ENCODE results near the gene OTOGL.

OTOGL gene

DNA sequence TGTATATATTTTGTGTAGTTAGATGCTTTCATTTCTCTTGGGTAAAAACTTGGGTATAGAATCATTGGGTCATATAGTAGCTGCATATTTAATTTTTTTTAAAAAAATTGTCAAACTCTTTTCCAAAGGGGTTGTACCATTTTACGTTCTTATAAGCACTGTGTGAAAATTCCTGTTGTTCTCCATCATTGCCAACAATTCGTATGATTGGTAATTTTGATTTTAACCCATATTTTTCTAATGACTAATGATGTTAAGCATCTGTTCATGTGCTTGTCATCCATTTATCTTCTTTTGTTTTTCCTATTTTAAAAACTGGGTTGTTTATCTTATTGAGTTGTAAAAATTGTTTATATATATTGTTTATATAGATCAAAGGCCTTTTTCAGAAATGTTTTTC, 77.4 kb downstream of the OTOGL start:
- Histone ChIP-seq H3K4me1 (ENCODE audit: control insufficient read depth in 1 of 2, insufficient read depth in 1 of 2, low read depth in 1 of 2, low read length in 1 of 2) (no peaks in the 10 kb centered on the region), H3K36me3 (no peaks in the 10 kb centered on the region), H3K4me3 (ENCODE audit: low read depth in 1 of 2, low read length in 1 of 2) (no peak overlapping the region), H3K27ac (no peak overlapping the region), H3K27me3 (no peaks in the 10 kb centered on the region), H3K9me3 (no peaks in the 10 kb centered on the region)
- TF ChIP-seq, protein P1, sequence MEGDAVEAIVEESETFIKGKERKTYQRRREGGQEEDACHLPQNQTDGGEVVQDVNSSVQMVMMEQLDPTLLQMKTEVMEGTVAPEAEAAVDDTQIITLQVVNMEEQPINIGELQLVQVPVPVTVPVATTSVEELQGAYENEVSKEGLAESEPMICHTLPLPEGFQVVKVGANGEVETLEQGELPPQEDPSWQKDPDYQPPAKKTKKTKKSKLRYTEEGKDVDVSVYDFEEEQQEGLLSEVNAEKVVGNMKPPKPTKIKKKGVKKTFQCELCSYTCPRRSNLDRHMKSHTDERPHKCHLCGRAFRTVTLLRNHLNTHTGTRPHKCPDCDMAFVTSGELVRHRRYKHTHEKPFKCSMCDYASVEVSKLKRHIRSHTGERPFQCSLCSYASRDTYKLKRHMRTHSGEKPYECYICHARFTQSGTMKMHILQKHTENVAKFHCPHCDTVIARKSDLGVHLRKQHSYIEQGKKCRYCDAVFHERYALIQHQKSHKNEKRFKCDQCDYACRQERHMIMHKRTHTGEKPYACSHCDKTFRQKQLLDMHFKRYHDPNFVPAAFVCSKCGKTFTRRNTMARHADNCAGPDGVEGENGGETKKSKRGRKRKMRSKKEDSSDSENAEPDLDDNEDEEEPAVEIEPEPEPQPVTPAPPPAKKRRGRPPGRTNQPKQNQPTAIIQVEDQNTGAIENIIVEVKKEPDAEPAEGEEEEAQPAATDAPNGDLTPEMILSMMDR (IDR thresholded peaks at IDR 0.05): no peak

DNA sequence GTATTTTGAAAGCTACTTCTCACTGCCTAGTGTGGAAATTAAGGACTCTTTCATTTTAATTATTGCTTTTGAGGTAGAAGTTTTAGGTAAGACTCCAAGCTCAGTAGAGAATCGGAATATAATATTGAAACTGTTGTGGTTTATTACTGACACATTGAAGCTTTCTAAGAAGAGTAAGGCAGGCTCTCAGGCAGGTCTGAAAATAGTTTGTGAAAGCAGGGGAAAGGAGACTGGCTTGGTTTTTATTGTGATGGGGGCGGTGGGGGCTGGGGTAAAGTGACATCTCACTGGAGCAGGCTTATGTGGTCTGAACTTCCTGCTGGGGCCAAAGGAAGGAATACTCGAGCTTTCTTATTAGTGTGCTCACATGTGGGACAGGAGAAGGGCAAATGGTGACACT, 79.5 kb downstream of the OTOGL start:
- Histone ChIP-seq H3K27me3 (no peaks in the 10 kb centered on the region), H3K9me3 (no peaks in the 10 kb centered on the region), H3K27ac (no peak overlapping the region), H3K4me3 (ENCODE audit: low read depth in 1 of 2, low read length in 1 of 2) (no peak overlapping the region), H3K4me1 (ENCODE audit: control insufficient read depth in 1 of 2, insufficient read depth in 1 of 2, low read depth in 1 of 2, low read length in 1 of 2) (no peaks in the 10 kb centered on the region), H3K36me3 (no peaks in the 10 kb centered on the region)
- TF ChIP-seq, protein P1 (IDR thresholded peaks at IDR 0.05): no peak

DNA sequence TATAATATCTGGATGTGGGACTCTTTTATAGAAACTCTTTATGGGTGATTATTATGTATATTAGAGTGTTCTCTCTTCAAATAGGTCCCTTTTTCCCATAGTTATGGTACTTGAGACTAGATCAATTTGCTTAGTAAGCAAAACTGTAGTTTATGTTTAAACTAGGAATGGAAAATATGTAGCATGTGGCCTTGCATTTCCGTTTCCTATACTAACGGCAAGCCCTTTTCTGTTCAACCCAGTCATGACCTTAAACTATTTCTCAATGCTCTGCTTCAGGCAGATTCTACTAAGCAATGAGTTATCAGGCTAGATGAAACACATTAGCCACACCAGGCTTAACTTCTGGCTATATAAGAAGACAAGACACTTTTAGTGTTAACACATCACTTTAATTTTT, 84.6 kb downstream of the OTOGL start:
- Histone ChIP-seq H3K9me3 (no peaks in the 10 kb centered on the region), H3K4me1 (ENCODE audit: control insufficient read depth in 1 of 2, insufficient read depth in 1 of 2, low read depth in 1 of 2, low read length in 1 of 2) (no peaks in the 10 kb centered on the region), H3K27me3 (no peaks in the 10 kb centered on the region), H3K4me3 (ENCODE audit: low read depth in 1 of 2, low read length in 1 of 2) (no peak overlapping the region), H3K27ac (no peak overlapping the region), H3K36me3 (no peaks in the 10 kb centered on the region)
- TF ChIP-seq, protein P1 (IDR thresholded peaks at IDR 0.05): no peak

DNA sequence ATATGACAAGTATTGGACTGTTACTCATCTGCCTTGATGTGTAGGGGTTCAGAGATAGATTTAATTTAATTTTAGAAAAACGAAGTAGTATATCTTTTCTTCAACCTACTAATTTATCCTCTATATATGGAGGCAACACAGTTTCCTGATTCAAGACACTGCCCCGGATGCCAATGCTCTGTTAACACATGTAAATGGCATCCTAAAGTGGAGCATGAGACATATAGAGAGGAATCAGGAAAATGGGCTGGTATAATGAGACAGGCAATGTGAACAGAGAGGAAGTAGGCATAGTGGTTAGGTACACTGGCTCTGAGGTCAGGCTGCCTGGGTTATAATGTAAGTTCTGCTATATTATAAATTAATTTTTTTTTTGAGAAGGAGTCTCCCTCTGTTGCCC, 85.6 kb downstream of the OTOGL start:
- TF ChIP-seq, protein P1 (IDR thresholded peaks at IDR 0.05): no peak
- H3K27me3 ChIP-seq: no peaks in the 10 kb centered on the region
- no peaks in the 10 kb centered on the region for H3K36me3 ChIP-seq
- no peak overlapping the region for H3K27ac ChIP-seq
- no peaks in the 10 kb centered on the region for H3K9me3 ChIP-seq
- no peaks in the 10 kb centered on the region for H3K4me1 ChIP-seq (ENCODE audit: control insufficient read depth in 1 of 2, insufficient read depth in 1 of 2, low read depth in 1 of 2, low read length in 1 of 2)
- no peak overlapping the region for H3K4me3 ChIP-seq (ENCODE audit: low read depth in 1 of 2, low read length in 1 of 2)

DNA sequence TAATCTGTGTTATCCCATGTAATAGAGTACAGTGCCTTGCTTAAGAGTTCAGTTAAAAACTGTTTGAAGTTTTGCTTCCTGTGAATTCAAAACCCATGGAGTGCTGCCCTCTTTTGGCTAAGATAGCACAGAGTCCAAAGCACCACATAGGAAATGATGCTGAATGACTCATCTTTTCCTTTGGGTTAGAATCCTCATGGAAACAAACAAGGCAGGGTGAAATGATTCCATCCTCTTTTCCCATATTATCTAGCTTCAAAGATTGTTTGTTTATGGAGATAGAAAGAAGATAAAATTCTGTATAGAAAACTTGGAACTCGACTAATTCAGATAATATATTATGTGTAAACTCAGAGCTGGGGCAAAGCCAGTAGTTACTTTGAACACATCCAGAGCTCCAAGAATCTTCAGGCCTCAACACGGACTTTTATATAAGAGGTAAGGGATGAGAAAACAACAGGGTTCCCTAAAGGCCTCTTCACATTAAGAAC, 87.4 kb downstream of the OTOGL start:
- no peak overlapping the region for H3K4me3 ChIP-seq (ENCODE audit: low read depth in 1 of 2, low read length in 1 of 2)
- TF ChIP-seq, protein P1 (IDR thresholded peaks at IDR 0.05): no peak
- no peaks in the 10 kb centered on the region for H3K9me3 ChIP-seq
- H3K4me1 ChIP-seq (ENCODE audit: control insufficient read depth in 1 of 2, insufficient read depth in 1 of 2, low read depth in 1 of 2, low read length in 1 of 2): no peaks in the 10 kb centered on the region
- H3K27ac ChIP-seq: no peak overlapping the region
- no peaks in the 10 kb centered on the region for H3K36me3 ChIP-seq
- no peaks in the 10 kb centered on the region for H3K27me3 ChIP-seq

DNA sequence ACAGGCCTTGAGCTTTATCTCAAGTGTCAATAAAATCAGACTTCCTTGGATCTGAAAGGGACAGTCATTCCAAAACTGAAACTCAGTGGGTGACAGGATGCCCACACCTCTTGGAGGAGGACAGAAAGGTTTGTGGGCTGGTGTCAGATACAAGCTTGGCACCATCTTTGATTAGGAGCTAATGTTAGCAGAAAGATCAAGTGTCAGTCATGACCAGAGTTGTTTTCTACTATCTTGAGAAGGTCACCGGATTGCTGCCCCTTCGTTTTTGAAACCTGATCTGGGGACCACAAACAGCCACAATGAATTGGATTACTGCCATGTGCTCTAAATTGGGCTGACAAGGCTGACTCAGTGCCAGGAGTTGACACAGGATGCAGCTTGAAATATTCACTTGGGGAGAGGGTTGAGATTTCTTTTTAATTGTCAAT, 88.3 kb downstream of the OTOGL start:
- H3K4me1 ChIP-seq (ENCODE audit: control insufficient read depth in 1 of 2, insufficient read depth in 1 of 2, low read depth in 1 of 2, low read length in 1 of 2): no peaks in the 10 kb centered on the region
- H3K27ac ChIP-seq: no peak overlapping the region
- H3K36me3 ChIP-seq: no peaks in the 10 kb centered on the region
- TF ChIP-seq, protein P1 (IDR thresholded peaks at IDR 0.05): no peak
- H3K27me3 ChIP-seq: no peaks in the 10 kb centered on the region
- H3K4me3 ChIP-seq (ENCODE audit: low read depth in 1 of 2, low read length in 1 of 2): no peak overlapping the region
- H3K9me3 ChIP-seq: no peaks in the 10 kb centered on the region
